Loucy (cell line): ENCODE data around the gene PBX1.

ENCODE experiments used
- H2AFZ ChIP-seq: fragments of 200-600 bp; sonication (generic); 2 replicates; pipeline ENCODE4 v1.6.0; 2016; ENCODE audit warnings: antibody characterized with exemption, mild to moderate bottlenecking, low read length, moderate library complexity
- H3F3A ChIP-seq: fragments of 200-600 bp; 2 replicates; pipeline ENCODE4 v1.6.0; 2016; ENCODE audit warnings: antibody characterized with exemption, low read depth, mild to moderate bottlenecking
- H3K27me3 ChIP-seq: fragments of 200-600 bp; sonication (generic); 2 replicates; pipeline ENCODE4 v1.6.1; 2014; ENCODE audit warnings: low read length, mild to moderate bottlenecking; ENCODE audit not compliant: insufficient read depth, poor library complexity, severe bottlenecking
- H3K36me3 ChIP-seq: fragments of 200-600 bp; sonication (generic); 2 replicates; pipeline ENCODE4 v1.6.1; 2016; ENCODE audit warnings: low read length; ENCODE audit not compliant: insufficient read depth
- H3K4me1 ChIP-seq: fragments of 200-600 bp; sonication (generic); 2 replicates; pipeline ENCODE4 v1.5.1; 2014; ENCODE audit warnings: low read length, mild to moderate bottlenecking; ENCODE audit not compliant: insufficient read depth, poor library complexity, severe bottlenecking
- H3K4me2 ChIP-seq: fragments of 200-600 bp; sonication (generic); 2 replicates; pipeline ENCODE4 v1.6.0; 2014; ENCODE audit warnings: antibody characterized with exemption, low read length, low read depth, mild to moderate bottlenecking; ENCODE audit not compliant: poor library complexity, severe bottlenecking
- H3K4me3 ChIP-seq: fragments of 200-600 bp; sonication (generic); 2 replicates; pipeline ENCODE4 v1.5.1; 2014; ENCODE audit warnings: low read length, mild to moderate bottlenecking, mixed read lengths; ENCODE audit not compliant: poor library complexity, severe bottlenecking
- H3K79me2 ChIP-seq: fragments of 200-600 bp; sonication (generic); 2 replicates; pipeline ENCODE4 v1.6.1; 2014; ENCODE audit warnings: low read length; ENCODE audit not compliant: insufficient read depth
- H3K9ac ChIP-seq: fragments of 200-600 bp; sonication (generic); 2 replicates; pipeline ENCODE4 v1.6.0; 2014; ENCODE audit warnings: mild to moderate bottlenecking, low read depth, low read length, moderate library complexity; ENCODE audit not compliant: poor library complexity, severe bottlenecking
- H3K9me2 ChIP-seq: fragments of 200-600 bp; sonication (generic); replicated peaks from 2 replicates; pipeline ENCODE4 v1.6.1; 2016; ENCODE audit warnings: low read depth, low read length, mixed read lengths
- H3K9me3 ChIP-seq: fragments of 200-600 bp; sonication (generic); 2 replicates; pipeline ENCODE4 v1.6.1; 2014; ENCODE audit warnings: mild to moderate bottlenecking, antibody characterized with exemption, low read length, low read depth; ENCODE audit not compliant: insufficient read depth
- H4K20me1 ChIP-seq: fragments of 200-600 bp; sonication (generic); 2 replicates; pipeline ENCODE4 v1.6.0; 2014; ENCODE audit warnings: antibody characterized with exemption, low read length, mild to moderate bottlenecking; ENCODE audit not compliant: insufficient read depth, poor library complexity, severe bottlenecking
- EZH2phosphoT487 ChIP-seq: fragments of 200-600 bp; IDR thresholded peaks from 2 replicates; pipeline ENCODE4 v1.6.1; 2018; ENCODE audit warnings: antibody characterized with exemption, mild to moderate bottlenecking, moderate library complexity, borderline replicate concordance
- TF ChIP-seq, protein P1 (sequence below): fragments of 200-600 bp; sonication (generic); conservative IDR thresholded peaks from 2 replicates; pipeline ENCODE4 v1.5.1; 2014; ENCODE audit warnings: mild to moderate bottlenecking, antibody characterized with exemption, low read length

PBX1 gene

DNA sequence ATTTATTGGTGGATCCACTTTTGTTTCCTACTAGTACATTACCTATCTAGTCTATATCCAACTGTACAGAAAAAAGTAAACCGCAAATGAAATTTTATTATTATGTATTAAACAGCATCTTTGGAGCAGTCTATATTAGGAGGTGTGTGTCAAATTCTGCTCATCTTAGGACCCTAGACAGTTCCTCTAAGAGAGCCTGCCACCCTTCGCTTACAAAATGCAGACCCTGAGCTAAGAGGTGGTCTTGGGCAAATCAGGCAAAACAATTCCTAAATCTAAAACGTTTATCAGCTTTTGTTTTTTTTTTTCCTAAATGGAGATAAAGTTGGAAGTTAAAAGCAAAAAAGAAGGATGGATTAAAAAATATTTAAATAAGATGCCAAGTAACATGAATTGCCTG, 85.3 kb downstream of the PBX1 start:
- H4K20me1 ChIP-seq, result no peaks in the 10 kb centered on the region
- no peaks in the 10 kb centered on the region for H3K4me1 ChIP-seq
- H3K9me3 ChIP-seq, result no peaks in the 10 kb centered on the region
- no peaks in the 10 kb centered on the region for H3K9me2 ChIP-seq
- TF ChIP-seq, protein P1, sequence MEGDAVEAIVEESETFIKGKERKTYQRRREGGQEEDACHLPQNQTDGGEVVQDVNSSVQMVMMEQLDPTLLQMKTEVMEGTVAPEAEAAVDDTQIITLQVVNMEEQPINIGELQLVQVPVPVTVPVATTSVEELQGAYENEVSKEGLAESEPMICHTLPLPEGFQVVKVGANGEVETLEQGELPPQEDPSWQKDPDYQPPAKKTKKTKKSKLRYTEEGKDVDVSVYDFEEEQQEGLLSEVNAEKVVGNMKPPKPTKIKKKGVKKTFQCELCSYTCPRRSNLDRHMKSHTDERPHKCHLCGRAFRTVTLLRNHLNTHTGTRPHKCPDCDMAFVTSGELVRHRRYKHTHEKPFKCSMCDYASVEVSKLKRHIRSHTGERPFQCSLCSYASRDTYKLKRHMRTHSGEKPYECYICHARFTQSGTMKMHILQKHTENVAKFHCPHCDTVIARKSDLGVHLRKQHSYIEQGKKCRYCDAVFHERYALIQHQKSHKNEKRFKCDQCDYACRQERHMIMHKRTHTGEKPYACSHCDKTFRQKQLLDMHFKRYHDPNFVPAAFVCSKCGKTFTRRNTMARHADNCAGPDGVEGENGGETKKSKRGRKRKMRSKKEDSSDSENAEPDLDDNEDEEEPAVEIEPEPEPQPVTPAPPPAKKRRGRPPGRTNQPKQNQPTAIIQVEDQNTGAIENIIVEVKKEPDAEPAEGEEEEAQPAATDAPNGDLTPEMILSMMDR, result no peak
- TF ChIP-seq EZH2phosphoT487, result no peak
- no peaks in the 10 kb centered on the region for H3F3A ChIP-seq
- H2AFZ ChIP-seq, result no peak overlapping the region
- no peaks in the 10 kb centered on the region for H3K36me3 ChIP-seq
- no peaks in the 10 kb centered on the region for H3K27me3 ChIP-seq
- H3K79me2 ChIP-seq, result no peaks in the 10 kb centered on the region
- no peak overlapping the region for H3K9ac ChIP-seq
- no peak overlapping the region for H3K4me3 ChIP-seq
- H3K4me2 ChIP-seq, result no peak overlapping the region

DNA sequence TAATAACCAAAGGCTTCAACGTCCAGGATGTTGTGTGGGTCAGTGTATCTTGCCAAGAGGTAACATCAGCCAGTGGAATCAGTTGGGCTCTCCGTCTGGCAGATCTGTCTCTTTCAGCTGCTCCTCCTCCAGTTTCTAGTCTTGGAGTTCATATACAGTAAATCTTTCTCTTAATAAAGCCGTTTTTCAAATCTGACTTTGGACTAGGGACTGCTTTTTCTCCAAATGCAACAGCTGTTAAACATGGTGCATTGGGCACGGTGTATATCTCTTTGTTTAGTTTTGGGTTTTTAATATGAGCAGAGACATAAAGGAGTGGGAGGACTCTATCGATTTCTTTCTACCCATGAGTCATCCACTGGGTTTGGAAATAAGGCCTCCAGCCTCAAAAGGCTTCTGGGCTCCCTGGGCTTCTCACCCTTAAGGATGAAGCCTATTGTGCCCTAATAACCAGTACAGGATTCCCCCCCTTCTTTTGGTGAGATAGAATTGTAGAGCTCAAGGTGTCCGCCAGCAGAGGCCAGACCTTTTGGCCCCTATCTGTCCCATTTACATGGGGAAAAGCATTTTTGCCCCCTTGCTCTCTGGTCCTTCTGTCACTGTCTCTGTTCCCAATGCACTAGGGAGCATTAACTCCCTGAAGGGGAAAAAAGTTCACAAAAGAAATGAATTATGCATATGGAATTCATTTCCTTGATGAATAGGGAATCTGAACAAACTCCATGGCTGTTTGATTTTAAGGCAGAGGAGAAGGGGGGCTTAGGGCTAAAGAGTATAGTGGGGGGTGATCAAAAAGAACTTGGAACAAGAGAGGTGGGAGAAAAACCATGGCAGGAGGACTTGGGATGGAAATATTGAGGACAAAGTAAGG, 86.0 kb downstream of the PBX1 start:
- no peak overlapping the region for H3K4me3 ChIP-seq
- H3K9me3 ChIP-seq, result no peaks in the 10 kb centered on the region
- no peaks in the 10 kb centered on the region for H3K79me2 ChIP-seq
- H3K27me3 ChIP-seq, result no peaks in the 10 kb centered on the region
- H3K9ac ChIP-seq, result no peak overlapping the region
- no peaks in the 10 kb centered on the region for H3K4me1 ChIP-seq
- TF ChIP-seq, protein P1, result no peak
- TF ChIP-seq EZH2phosphoT487, result no peak
- no peak overlapping the region for H3K4me2 ChIP-seq
- no peaks in the 10 kb centered on the region for H3K36me3 ChIP-seq
- no peaks in the 10 kb centered on the region for H4K20me1 ChIP-seq
- H2AFZ ChIP-seq, result no peak overlapping the region
- no peaks in the 10 kb centered on the region for H3F3A ChIP-seq
- no peaks in the 10 kb centered on the region for H3K9me2 ChIP-seq

DNA sequence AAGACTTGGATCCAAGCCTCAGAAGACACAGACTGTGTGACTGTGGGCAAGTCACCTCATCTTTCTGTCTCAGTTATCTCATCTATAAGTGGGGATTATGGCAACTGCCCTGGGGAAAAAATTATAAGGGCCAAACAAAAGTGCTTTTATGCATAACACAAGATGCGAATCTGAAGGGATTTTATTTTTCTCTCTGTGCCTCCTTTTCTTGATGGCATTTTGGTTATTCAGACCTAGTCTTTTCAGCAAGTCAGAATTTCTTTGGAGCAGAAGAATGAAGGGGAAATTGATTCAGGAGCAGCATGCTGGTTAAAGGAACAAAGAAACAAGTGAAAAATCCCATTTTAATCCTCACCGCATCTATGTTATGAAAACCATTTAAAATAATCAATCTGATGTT, 86.9 kb downstream of the PBX1 start:
- H3K79me2 ChIP-seq, result no peaks in the 10 kb centered on the region
- TF ChIP-seq, protein P1, result no peak
- no peak for TF ChIP-seq EZH2phosphoT487
- H3K9me3 ChIP-seq, result no peaks in the 10 kb centered on the region
- H3K27me3 ChIP-seq, result no peaks in the 10 kb centered on the region
- H4K20me1 ChIP-seq, result no peaks in the 10 kb centered on the region
- H3K9ac ChIP-seq, result no peak overlapping the region
- H3F3A ChIP-seq, result no peaks in the 10 kb centered on the region
- H3K4me3 ChIP-seq, result no peak overlapping the region
- no peak overlapping the region for H3K4me2 ChIP-seq
- no peak overlapping the region for H2AFZ ChIP-seq
- no peaks in the 10 kb centered on the region for H3K9me2 ChIP-seq
- no peaks in the 10 kb centered on the region for H3K36me3 ChIP-seq
- H3K4me1 ChIP-seq, result no peaks in the 10 kb centered on the region
